Esophagus muscularis mucosa (tissue), 4 donors: Measurements from ENCODE around the gene ANKRD13B.

Experiments used
- EP300 ChIP-seq: sonication (generic); formaldehyde crosslinking; IDR thresholded peaks from one replicate; pipeline ENCODE4 v1.6.1; 2017; ENCODE audit warnings: antibody characterized with exemption
- POLR2A ChIP-seq: fragments of 450-650 bp; IDR thresholded peaks from one replicate; pipeline ENCODE4 v1.6.1; 2017; ENCODE audit warnings: antibody characterized with exemption, moderate library complexity, mild to moderate bottlenecking, low read depth
- POLR2AphosphoS5 ChIP-seq, 2 donors: sonication (generic); formaldehyde crosslinking; IDR thresholded peaks; one replicate each; pipeline ENCODE4 v1.6.1; 2017; ENCODE audit warnings: antibody characterized with exemption in 2 of 2
- TF ChIP-seq, protein P1 (sequence below), 3 experiments: fragments of 200-600 bp in 2 of 3; fragments of 450-650 bp in 1 of 3; sonication (generic) in 2 of 3; IDR thresholded peaks; one replicate each; pipeline ENCODE4 v1.5.1; 2017 to 2019; ENCODE audit warnings: antibody characterized with exemption in 3 of 3, mild to moderate bottlenecking in 2 of 3, moderate library complexity in 1 of 3

DNA sequence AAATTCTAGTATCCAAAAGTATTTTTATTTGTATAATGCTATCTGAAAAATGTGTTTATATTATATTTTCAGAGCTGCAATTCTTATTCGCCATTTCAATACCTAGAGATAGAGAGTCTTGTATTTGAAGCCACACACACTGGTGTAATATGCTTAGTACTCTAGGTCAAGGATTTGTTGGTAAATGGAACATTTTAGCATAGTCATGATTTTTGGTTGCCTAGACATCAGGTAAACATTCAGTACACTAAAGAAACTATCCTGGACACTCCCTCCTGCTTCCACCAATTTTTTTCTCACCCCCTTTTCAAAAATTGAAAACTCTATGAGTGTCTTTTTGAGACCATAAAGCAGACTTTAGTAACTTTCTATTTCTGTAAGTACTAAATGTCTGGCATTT is 46.8 kb upstream of the ANKRD13B start:
- TF ChIP-seq, protein P1, sequence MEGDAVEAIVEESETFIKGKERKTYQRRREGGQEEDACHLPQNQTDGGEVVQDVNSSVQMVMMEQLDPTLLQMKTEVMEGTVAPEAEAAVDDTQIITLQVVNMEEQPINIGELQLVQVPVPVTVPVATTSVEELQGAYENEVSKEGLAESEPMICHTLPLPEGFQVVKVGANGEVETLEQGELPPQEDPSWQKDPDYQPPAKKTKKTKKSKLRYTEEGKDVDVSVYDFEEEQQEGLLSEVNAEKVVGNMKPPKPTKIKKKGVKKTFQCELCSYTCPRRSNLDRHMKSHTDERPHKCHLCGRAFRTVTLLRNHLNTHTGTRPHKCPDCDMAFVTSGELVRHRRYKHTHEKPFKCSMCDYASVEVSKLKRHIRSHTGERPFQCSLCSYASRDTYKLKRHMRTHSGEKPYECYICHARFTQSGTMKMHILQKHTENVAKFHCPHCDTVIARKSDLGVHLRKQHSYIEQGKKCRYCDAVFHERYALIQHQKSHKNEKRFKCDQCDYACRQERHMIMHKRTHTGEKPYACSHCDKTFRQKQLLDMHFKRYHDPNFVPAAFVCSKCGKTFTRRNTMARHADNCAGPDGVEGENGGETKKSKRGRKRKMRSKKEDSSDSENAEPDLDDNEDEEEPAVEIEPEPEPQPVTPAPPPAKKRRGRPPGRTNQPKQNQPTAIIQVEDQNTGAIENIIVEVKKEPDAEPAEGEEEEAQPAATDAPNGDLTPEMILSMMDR (IDR thresholded peaks at IDR 0.05) = no peak
- TF ChIP-seq EP300 (no peak), POLR2AphosphoS5 (IDR thresholded peaks at IDR 0.05) (no peak), POLR2A (no peak)
